HG02571 (cell line): ENCODE measurements around the gene TXNDC16.

Source experiments
- ATAC-seq: cut with Tn5 transposase; IDR thresholded peaks from one replicate; pipeline ENCODE4 v1.9.1; 2021; ENCODE audit warnings: mild to moderate bottlenecking, moderate library complexity; ENCODE audit not compliant: unreplicated experiment

TXNDC16 gene

DNA sequence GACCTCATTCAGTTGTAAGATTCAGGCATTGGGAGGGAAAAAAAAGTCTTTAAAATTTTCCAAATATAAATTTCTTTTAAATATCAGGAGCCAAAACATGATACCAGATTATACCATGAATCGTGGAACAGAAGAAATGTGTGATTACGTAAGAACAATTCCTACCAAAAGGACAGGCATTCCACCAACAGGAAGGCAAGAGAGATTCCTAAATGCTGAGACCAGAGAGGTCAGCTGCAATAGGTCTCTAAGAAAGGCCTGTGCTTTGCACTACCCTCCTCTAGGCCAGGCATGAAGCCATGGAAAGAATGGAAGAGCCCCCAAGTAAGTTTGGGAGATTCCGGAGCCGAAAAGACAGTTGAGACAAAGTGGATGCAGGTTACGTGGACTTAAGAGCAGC is 154.5 kb downstream of the TXNDC16 start:
- no peak for ATAC-seq

- ATAC-seq = no peak
Observed at GRCh38 chr14:52395728-52396127, 156.6 kb downstream of the TXNDC16 start.

DNA sequence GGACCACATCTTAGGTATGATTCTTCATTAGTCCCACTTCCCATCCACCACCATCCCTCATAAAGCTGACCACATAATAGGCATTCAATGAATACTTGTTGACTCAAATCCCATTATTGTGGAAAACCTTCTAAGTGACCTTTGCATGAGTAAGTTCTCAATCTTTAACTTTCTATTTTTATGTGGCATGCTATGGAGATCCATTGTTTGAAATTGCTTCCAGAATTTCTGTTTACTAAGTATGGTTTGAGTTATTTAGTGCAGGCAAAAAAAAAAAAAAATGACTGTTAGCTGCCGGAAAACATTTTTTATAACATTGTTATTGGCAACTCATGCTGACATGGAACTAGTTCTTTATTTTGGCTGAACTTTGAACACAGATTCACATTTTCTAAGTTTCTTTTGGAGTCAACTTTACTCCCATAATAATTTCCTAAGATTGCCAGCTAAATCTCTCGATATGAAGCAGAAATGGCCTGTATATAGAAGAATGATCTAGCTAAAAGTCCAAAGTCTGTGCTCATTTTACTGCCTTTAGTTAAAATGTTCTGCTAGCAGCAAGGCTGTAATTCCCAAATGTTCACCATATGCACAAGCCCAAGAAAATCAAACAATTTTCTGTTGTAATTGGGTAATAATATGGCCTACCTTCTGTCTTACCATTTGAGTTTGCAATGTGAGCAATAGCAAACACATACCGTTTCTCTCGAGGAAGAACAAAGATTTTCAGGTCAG is 160.3 kb downstream of the TXNDC16 start:
- no peak for ATAC-seq
